GM12878 (cell line): ENCODE measurements around the gene SEC14L6. TPM values are rescaled to one million over a fixed set of nuclear protein-coding genes. Genes with fewer than 3 reads are reported as not detected.

Source experiments
- ATAC-seq: fragments of 200-7000 bp; cut with Tn5 transposase; 3 replicates; pipeline ENCODE4 v1.9.1; 2020; ENCODE audit warnings: mild to moderate bottlenecking, moderate library complexity
- BruUV-seq: library from RNA; stranded (reverse); fragments of 400-500 nt; replicated peaks from 2 replicates; lab custom pipeline; 2021; lab: Mats Ljungman, UMichigan
- CTCF ChIA-PET: fragments of 300-600 bp; sonication (Branson Sonifier 250); formaldehyde crosslinking; extraction: SDS; loops from one replicate; lab custom pipeline; 2021; ENCODE audit warnings: inconsistent platforms; lab: Yijun Ruan, JAX
- POLR2A ChIA-PET: fragments of 350-600 bp; formaldehyde crosslinking; extraction: SDS; loops from one replicate; lab custom pipeline; 2021; ENCODE audit warnings: inconsistent platforms; lab: Charles Lee
- RAD21 ChIA-PET: fragments of 300-600 bp; sonication (Branson Sonifier 250); formaldehyde crosslinking; loops from one replicate; lab custom pipeline; 2023; ENCODE audit warnings: antibody characterized with exemption; ENCODE audit not compliant: unreplicated experiment; lab: Charles Lee
- SMC1A ChIA-PET: fragments of 300-600 bp; sonication (Branson Sonifier 250); formaldehyde crosslinking; loops from one replicate; lab custom pipeline; 2023; ENCODE audit not compliant: unreplicated experiment, uncharacterized antibody; lab: Charles Lee
- DNase-seq: peaks from one replicate; pipeline ENCODE4 v3.0.0-alpha.2; 2011; ENCODE audit warnings: low read depth, low spot score
- FAIRE-seq: peaks from 3 replicates; lab custom pipeline; 2011; peaks lifted over from hg19 to GRCh38; lab: Jason Lieb, UNC
- H2AFZ ChIP-seq: 2 replicates; pipeline ENCODE4 v1.6.0; 2011; ENCODE audit warnings: low read depth, low read length, control low read depth; ENCODE audit not compliant: control insufficient read depth
- H3K27ac ChIP-seq: 2 replicates; pipeline ENCODE4 v1.5.1; 2011; ENCODE audit warnings: control low read depth; ENCODE audit not compliant: control insufficient read depth, insufficient read depth
- H3K27me3 ChIP-seq, 2 experiments: replicated peaks in 1 of 2; 2 replicates each; pipeline versions ENCODE4 v1.6.0 to v1.6.1; 2011; ENCODE audit warnings: low read length in 1 of 2; ENCODE audit not compliant: control insufficient read depth in 2 of 2, insufficient read depth in 2 of 2
- H3K36me3 ChIP-seq, 2 experiments: 2 replicates each; pipeline ENCODE4 v1.5.1; 2011; ENCODE audit warnings: low read length in 1 of 2; ENCODE audit not compliant: control insufficient read depth in 2 of 2, insufficient read depth in 2 of 2
- H3K4me1 ChIP-seq: 2 replicates; pipeline ENCODE4 v1.6.1; 2011; ENCODE audit warnings: mild to moderate bottlenecking, low read length, moderate library complexity, mixed read lengths; ENCODE audit not compliant: control insufficient read depth, insufficient read depth
- H3K4me2 ChIP-seq: 2 replicates; pipeline ENCODE4 v1.6.0; 2011; ENCODE audit warnings: control low read depth; ENCODE audit not compliant: control insufficient read depth, insufficient read depth
- H3K4me3 ChIP-seq: fragments of 200-600 bp; sonication (generic); 2 replicates; pipeline ENCODE4 v1.5.1; 2016
- H3K79me2 ChIP-seq: 2 replicates; pipeline ENCODE4 v1.6.0; 2011; ENCODE audit warnings: low read length; ENCODE audit not compliant: control insufficient read depth, insufficient read depth
- H3K9ac ChIP-seq: 2 replicates; pipeline ENCODE4 v1.8.0; 2011; ENCODE audit warnings: low read length, control low read depth, mixed read lengths; ENCODE audit not compliant: control insufficient read depth, insufficient read depth
- H3K9me3 ChIP-seq: replicated peaks from 3 replicates; pipeline ENCODE4 v1.5.1; 2011; ENCODE audit warnings: mild to moderate bottlenecking, low read length; ENCODE audit not compliant: control insufficient read depth, insufficient read depth
- H4K20me1 ChIP-seq: 2 replicates; pipeline ENCODE4 v1.6.0; 2011; ENCODE audit not compliant: control insufficient read depth, insufficient read depth
- BACH1 ChIP-seq: fragments of 450-650 bp; IDR thresholded peaks from 2 replicates; pipeline ENCODE4 v1.6.1; 2017; ENCODE audit warnings: mild to moderate bottlenecking, borderline replicate concordance
- RFX5 ChIP-seq: IDR thresholded peaks from 2 replicates; pipeline ENCODE4 v1.6.1; 2011; ENCODE audit warnings: low read depth, low read length, improper control_type of control experiment
- SRF ChIP-seq, 2 experiments: IDR thresholded peaks; 2 replicates each; pipeline ENCODE4 v1.6.1; 2011; ENCODE audit warnings: low read depth in 2 of 2, low read length in 2 of 2, mild to moderate bottlenecking in 1 of 2, moderate library complexity in 1 of 2
- USF2 ChIP-seq: IDR thresholded peaks from 2 replicates; pipeline ENCODE4 v1.6.1; 2011; ENCODE audit warnings: low read depth, low read length, improper control_type of control experiment, borderline replicate concordance
- YBX1 ChIP-seq: fragments of 450-650 bp; IDR thresholded peaks from 2 replicates; pipeline ENCODE4 v1.6.1; 2016; ENCODE audit warnings: antibody characterized with exemption
- WGBS: methylation state at CpG from one replicate; pipeline ENCODE4 v1.1.6; 2016; ENCODE audit warnings: low lambda C conversion rate; ENCODE audit not compliant: insufficient replicate concordance, insufficient coverage; ENCODE audit errors: missing lambda C conversion rate; 5-methylcytosine and 5-hydroxymethylcytosine counted together
- in situ Hi-C: fragments of 300-500 bp; cut with MboI; formaldehyde crosslinking; loops from 9 replicates; pipeline ENCODE4 v1.14.3; 2018; ENCODE audit warnings: mixed read lengths
- intact Hi-C: fragments of 100-400 bp; cut with micrococcal nuclease; formaldehyde crosslinking; loops from one replicate; pipeline ENCODE4 v1.14.2; 2022; ENCODE audit not compliant: unreplicated experiment
- polyA plus RNA-seq, 11 experiments: library from polyadenylated mRNA; depleted of rRNA in 4 of 11; unstranded in 6 of 11; stranded (reverse) in 5 of 11; fragments of >200 nt; fragmentation: Nextera tagmentation in 4 of 11; fragmentation: Illumina TruSeq in 1 of 11; extraction: Ambion mirVana in 4 of 11; extraction: Trizol in 1 of 11; gene quantifications; 1 replicate in 1 of 11; 2 replicates in 10 of 11; pipeline versions ENCODE4 v1.2.1 to v1.2.3, GENCODE V29; 2011 to 2016; ENCODE audit warnings: inconsistent platforms in 2 of 11, missing spikeins in 2 of 11, low read depth in 1 of 11
- total RNA-seq, 4 experiments: library from RNA; depleted of rRNA in 3 of 4; stranded (reverse); fragments of >200 nt in 3 of 4; fragmentation: Illumina TruSeq in 1 of 4; extraction: Trizol in 1 of 4; gene quantifications; 2 replicates each; pipeline versions ENCODE4 v1.2.1 to v1.2.3, GENCODE V29; 2013 to 2021

Gene SEC14L6
- total and polyA plus RNA-seq, 10 of the 15 experiments (the other 5 are each of a cell fraction or from before 2014, with no cell fraction given) = not detected

GRCh38 chr22:30486118-30486517, 60.4 kb downstream of the SEC14L6 start:
- FAIRE-seq (no peak), DNase-seq (no peak), ATAC-seq (no peak)
- 65% methylated on average over 5 of the region's 5 CpGs for WGBS
- H3K36me3 ChIP-seq = no peaks in the 10 kb centered on the region
- no peaks in the 10 kb centered on the region for H3K79me2 ChIP-seq
- no peak overlapping the region for H2AFZ ChIP-seq
- intact Hi-C loops = loop anchor here (5.0 to 10.0 kb wide), 2 partner anchors 201 to 374 kb away; partner anchors contain the start of gene CASTOR1
- ChIA-PET POLR2A (interaction anchor here (0.5 to 0.9 kb wide), 2 partner anchors 62 to 328 kb away, joined by 3 read pairs; no protein-coding TSS in a partner anchor), SMC1A (interaction anchor here (0.6 to 5.8 kb wide), 4 partner anchors 40 to 198 kb away, joined by 3 to 27 read pairs (median 12); no protein-coding TSS in a partner anchor), CTCF (interaction anchor here (1.0 to 4.6 kb wide), 9 partner anchors 10 to 269 kb away, joined by 3 to 53 read pairs (median 5); no protein-coding TSS in a partner anchor), RAD21 (interaction anchor here (0.8 to 2.3 kb wide), 3 partner anchors 41 to 198 kb away, joined by 3 to 16 read pairs (median 3); partner anchors contain the start of gene CASTOR1)
- no TSS peak for BruUV-seq
- no peak overlapping the region for H3K4me2 ChIP-seq
- H3K27me3 ChIP-seq = no peaks in the 10 kb centered on the region; a peak in 2 of 4 replicates
- H3K9ac ChIP-seq = no peak overlapping the region
- no peaks in the 10 kb centered on the region for H3K9me3 ChIP-seq
- no peak overlapping the region for H3K4me3 ChIP-seq
- no peaks in the 10 kb centered on the region; the same call in 1 of the 2 replicates for H3K4me1 ChIP-seq
- no peak overlapping the region for H3K27ac ChIP-seq
- in situ Hi-C loops = no loop called here
- no peaks in the 10 kb centered on the region for H4K20me1 ChIP-seq
- no peak for TF ChIP-seq USF2
- no peak for TF ChIP-seq YBX1
- no peak for TF ChIP-seq SRF (IDR thresholded peaks at IDR 0.05; ENCODE audit: low read depth in 2 of 2, low read length in 2 of 2)
- no peak for TF ChIP-seq RFX5
- TF ChIP-seq BACH1 = no peak
